DOHH2 (cell line): ENCODE measurements around the gene TUFM.

ENCODE experiments used
- H3F3A ChIP-seq: fragments of 200-600 bp; sonication (generic), shearing (Covaris generic); 2 replicates; pipeline ENCODE4 v1.6.0; 2016; ENCODE audit warnings: antibody characterized with exemption, mild to moderate bottlenecking; ENCODE audit not compliant: control insufficient read depth, insufficient read depth
- H3K27ac ChIP-seq: fragments of 200-600 bp; sonication (generic); 2 replicates; pipeline ENCODE4 v1.5.1; 2014; ENCODE audit warnings: low read depth, mild to moderate bottlenecking, low read length, moderate library complexity
- H3K27me3 ChIP-seq: fragments of 200-600 bp; sonication (generic); 2 replicates; pipeline ENCODE4 v1.6.1; 2014; ENCODE audit warnings: mild to moderate bottlenecking, low read length, mixed read lengths; ENCODE audit not compliant: control insufficient read depth
- H3K36me3 ChIP-seq: fragments of 200-600 bp; sonication (generic); 2 replicates; pipeline ENCODE4 v1.6.1; 2014; ENCODE audit warnings: mild to moderate bottlenecking, low read length, moderate library complexity, mixed read lengths; ENCODE audit not compliant: control insufficient read depth
- H3K4me1 ChIP-seq: fragments of 200-600 bp; sonication (generic); 2 replicates; pipeline ENCODE4 v1.6.1; 2014; ENCODE audit warnings: mild to moderate bottlenecking, low read length, mixed read lengths; ENCODE audit not compliant: control insufficient read depth
- H3K4me2 ChIP-seq: fragments of 200-600 bp; sonication (generic); 2 replicates; pipeline ENCODE4 v1.6.0; 2014; ENCODE audit warnings: mild to moderate bottlenecking, low read length, moderate library complexity
- H3K4me3 ChIP-seq: fragments of 200-600 bp; sonication (generic); 2 replicates; pipeline ENCODE4 v1.5.1; 2014; ENCODE audit warnings: mild to moderate bottlenecking, low read length, mixed read lengths
- H3K79me2 ChIP-seq: fragments of 200-600 bp; sonication (generic); 2 replicates; pipeline ENCODE4 v1.6.1; 2014; ENCODE audit warnings: mild to moderate bottlenecking, low read length, mixed read lengths; ENCODE audit not compliant: control insufficient read depth
- H3K9me2 ChIP-seq: fragments of 200-600 bp; sonication (generic); replicated peaks from 2 replicates; pipeline ENCODE4 v1.6.1; 2014; ENCODE audit warnings: mild to moderate bottlenecking, low read length, mixed read lengths; ENCODE audit not compliant: control insufficient read depth
- H3K9me3 ChIP-seq: fragments of 200-600 bp; sonication (generic); 2 replicates; pipeline ENCODE4 v1.6.1; 2014; ENCODE audit warnings: antibody characterized with exemption, low read length, mixed read lengths; ENCODE audit not compliant: control insufficient read depth, insufficient read depth
- H4K20me1 ChIP-seq: fragments of 200-600 bp; sonication (generic); 2 replicates; pipeline ENCODE4 v1.6.0; 2014; ENCODE audit warnings: low read depth, mild to moderate bottlenecking, antibody characterized with exemption, low read length, moderate library complexity; ENCODE audit not compliant: control insufficient read depth, insufficient read depth
- CTCF ChIP-seq: fragments of 200-600 bp; sonication (generic); IDR thresholded peaks from one replicate; pipeline ENCODE4 v1.5.1; 2014; ENCODE audit warnings: antibody characterized with exemption, mild to moderate bottlenecking, low read depth, low read length; ENCODE audit not compliant: poor library complexity, severe bottlenecking
- EZH2phosphoT487 ChIP-seq: fragments of 200-600 bp; sonication (generic); IDR thresholded peaks from 2 replicates; pipeline ENCODE4 v1.6.1; 2017; ENCODE audit warnings: borderline replicate concordance, mild to moderate bottlenecking, antibody characterized with exemption, low read length, moderate library complexity, mixed read lengths

TUFM gene

GRCh38 chr16:28846080-28846932 is at the start of gene TUFM:
Gene TUFM (minus strand): TSS chr16:28846348. CDS start chr16:28846269, 79 bp downstream.
- Histone ChIP-seq H3K27me3 (no peaks in the 10 kb centered on the region), H3F3A (peaks cover 11% of the 10 kb centered on the region), H3K9me2 (no peaks in the 10 kb centered on the region), H3K9me3 (no peaks in the 10 kb centered on the region), H3K4me3 (peak within 1 kb of the TSS; percentile 90), H4K20me1 (peaks cover 9% of the 10 kb centered on the region), H3K4me1 (peaks cover 15% of the 10 kb centered on the region), H3K79me2 (peaks cover 37% of the 10 kb centered on the region), H3K27ac (peak within 1 kb of the TSS; percentile 43), H3K36me3 (peaks cover 43% of the 10 kb centered on the region), H3K4me2 (peak within 1 kb of the TSS; percentile 72)
- TF ChIP-seq EZH2phosphoT487 (no peak), CTCF (peak; percentile 81)

DNA sequence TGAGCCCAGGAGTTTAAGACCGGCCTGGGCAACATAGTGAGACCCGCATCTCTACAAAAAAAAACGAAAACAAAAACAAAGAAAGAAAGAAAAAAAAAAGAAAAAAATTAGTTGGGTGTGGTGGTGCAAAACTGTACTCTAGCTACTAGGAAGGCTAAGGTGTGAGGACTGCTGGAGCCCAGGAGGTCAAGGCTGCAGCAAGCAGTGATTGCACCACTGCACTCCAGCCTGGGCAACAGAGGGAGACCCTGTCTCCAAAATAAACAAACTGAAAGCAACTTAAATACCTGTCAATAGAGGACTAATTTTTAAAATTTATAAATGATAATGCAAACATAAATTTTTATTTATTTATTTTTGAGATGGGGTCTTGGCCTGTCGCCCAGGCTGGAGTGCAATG is 49.5 kb upstream of the TUFM start:
- H3K9me3 ChIP-seq, result no peaks in the 10 kb centered on the region
- H3K4me2 ChIP-seq, result no peak overlapping the region
- TF ChIP-seq CTCF (no peak), EZH2phosphoT487 (no peak)
- no peaks in the 10 kb centered on the region for H3K4me1 ChIP-seq
- H3K36me3 ChIP-seq, result peaks cover 7% of the 10 kb centered on the region; the same call in 1 of the 2 replicates
- no peaks in the 10 kb centered on the region for H4K20me1 ChIP-seq
- H3K27me3 ChIP-seq, result no peaks in the 10 kb centered on the region
- H3K27ac ChIP-seq, result no peak overlapping the region
- no peak overlapping the region for H3K4me3 ChIP-seq
- no peaks in the 10 kb centered on the region for H3K9me2 ChIP-seq
- no peaks in the 10 kb centered on the region for H3K79me2 ChIP-seq
- H3F3A ChIP-seq, result 0 out of 2 replicates have a peak, but pooled peaks cover 2% of the 10 kb centered on the region

GRCh38 chr16:28893291-28893690 is 47.1 kb upstream of the TUFM start:
- no peak overlapping the region for H3K4me2 ChIP-seq
- no peak for TF ChIP-seq CTCF
- no peaks in the 10 kb centered on the region for H3K9me2 ChIP-seq

More at GRCh38 chr16:28893291-28893690, 47.1 kb upstream of the TUFM start:
- no peak overlapping the region for H3K27ac ChIP-seq
- H3K4me3 ChIP-seq, result no peak overlapping the region
- no peaks in the 10 kb centered on the region for H3K9me3 ChIP-seq
- H3K36me3 ChIP-seq, result peaks cover 3% of the 10 kb centered on the region; the same call in 1 of the 2 replicates
- H3K79me2 ChIP-seq, result no peaks in the 10 kb centered on the region
- H3F3A ChIP-seq, result 0 out of 2 replicates have a peak, but pooled peaks cover 2% of the 10 kb centered on the region
- no peaks in the 10 kb centered on the region for H4K20me1 ChIP-seq
- no peaks in the 10 kb centered on the region for H3K4me1 ChIP-seq
- H3K27me3 ChIP-seq, result no peaks in the 10 kb centered on the region
